H9 (cell line): ENCODE results near the gene PNPLA1. TPM values are rescaled to one million over a fixed set of nuclear protein-coding genes. Genes with fewer than 3 reads are reported as not detected.

ENCODE experiments used
- DNase-seq: peaks from one replicate; pipeline ENCODE4 v3.0.0-alpha.2; 2017
- H2AFZ ChIP-seq: one replicate; pipeline ENCODE4 v1.6.1; 2013; ENCODE audit warnings: mild to moderate bottlenecking, low read length, control low read depth, moderate library complexity
- H2AK5ac ChIP-seq: 2 replicates; pipeline ENCODE4 v1.6.1; 2013; ENCODE audit warnings: low read length, control low read depth, mixed read lengths; ENCODE audit not compliant: insufficient read length
- H2BK120ac ChIP-seq: one replicate; pipeline ENCODE4 v1.6.1; 2013; ENCODE audit warnings: low read depth, mild to moderate bottlenecking, low read length, control low read depth, inconsistent platforms; ENCODE audit not compliant: poor library complexity, severe bottlenecking
- H2BK12ac ChIP-seq: 2 replicates; pipeline ENCODE4 v1.6.1; 2013; ENCODE audit warnings: low read length, control low read depth, mixed read lengths, low read depth; ENCODE audit not compliant: insufficient read length
- H2BK15ac ChIP-seq: 2 replicates; pipeline ENCODE4 v1.6.1; 2013; ENCODE audit warnings: low read depth, low read length, control low read depth
- H2BK20ac ChIP-seq: one replicate; pipeline ENCODE4 v1.6.1; 2013; ENCODE audit warnings: low read depth, mild to moderate bottlenecking, low read length, control low read depth, inconsistent platforms; ENCODE audit not compliant: poor library complexity, severe bottlenecking
- H2BK5ac ChIP-seq: 2 replicates; pipeline ENCODE4 v1.6.1; 2013; ENCODE audit warnings: low read length, control low read depth, mixed read lengths; ENCODE audit not compliant: insufficient read length
- H3K14ac ChIP-seq: 2 replicates; pipeline ENCODE4 v1.6.1; 2013; ENCODE audit warnings: low read length, control low read depth; ENCODE audit not compliant: insufficient read depth
- H3K18ac ChIP-seq: 2 replicates; pipeline ENCODE4 v1.6.1; 2013; ENCODE audit warnings: low read depth, mild to moderate bottlenecking, mixed read lengths, low read length, control low read depth; ENCODE audit not compliant: insufficient read length
- H3K23ac ChIP-seq: 2 replicates; pipeline ENCODE4 v1.6.1; 2013; ENCODE audit warnings: low read length, control low read depth, mixed read lengths, low read depth; ENCODE audit not compliant: insufficient read length
- H3K23me2 ChIP-seq: 2 replicates; pipeline ENCODE4 v1.6.1; 2013; ENCODE audit warnings: low read depth, mild to moderate bottlenecking, mixed read lengths, low read length, control low read depth; ENCODE audit not compliant: insufficient read length, poor library complexity, severe bottlenecking
- H3K27ac ChIP-seq: 2 replicates; pipeline ENCODE4 v1.5.1; 2013; ENCODE audit warnings: low read length, control low read depth, mixed read lengths, low read depth; ENCODE audit not compliant: insufficient read length
- H3K27me3 ChIP-seq: 2 replicates; pipeline ENCODE4 v1.6.1; 2013; ENCODE audit warnings: low read length, control low read depth, inconsistent platforms; ENCODE audit not compliant: insufficient read depth
- H3K4ac ChIP-seq: 2 replicates; pipeline ENCODE4 v1.6.1; 2013; ENCODE audit warnings: low read depth, mild to moderate bottlenecking, control low read depth, inconsistent platforms, low read length, moderate library complexity
- H3K4me1 ChIP-seq: 2 replicates; pipeline ENCODE4 v1.6.1; 2013; ENCODE audit warnings: low read length, control low read depth, inconsistent platforms; ENCODE audit not compliant: insufficient read depth
- H3K4me2 ChIP-seq: 2 replicates; pipeline ENCODE4 v1.6.1; 2013; ENCODE audit warnings: low read length, control low read depth, mixed read lengths; ENCODE audit not compliant: insufficient read length, insufficient read depth
- H3K56ac ChIP-seq: 2 replicates; pipeline ENCODE4 v1.6.1; 2013; ENCODE audit warnings: low read depth, mild to moderate bottlenecking, mixed read lengths, low read length, control low read depth; ENCODE audit not compliant: insufficient read length
- H3K79me1 ChIP-seq: 2 replicates; pipeline ENCODE4 v1.6.1; 2013; ENCODE audit warnings: low read depth, mild to moderate bottlenecking, moderate library complexity, low read length, control low read depth, inconsistent platforms; ENCODE audit not compliant: insufficient read depth, poor library complexity, severe bottlenecking
- H3K79me2 ChIP-seq: 2 replicates; pipeline ENCODE4 v1.6.1; 2013; ENCODE audit warnings: low read length, control low read depth, inconsistent platforms; ENCODE audit not compliant: insufficient read depth
- H3K9ac ChIP-seq: 2 replicates; pipeline ENCODE4 v1.6.1; 2013; ENCODE audit warnings: low read length, control low read depth, mixed read lengths; ENCODE audit not compliant: insufficient read length; ENCODE audit errors: extremely low read depth
- H3K9me3 ChIP-seq: one replicate; pipeline ENCODE4 v1.6.1; 2013; ENCODE audit warnings: low read depth, low read length, inconsistent platforms; ENCODE audit not compliant: control insufficient read depth
- H3T11ph ChIP-seq: one replicate; pipeline ENCODE4 v1.6.1; 2013; ENCODE audit warnings: mild to moderate bottlenecking, low read length, control low read depth, inconsistent platforms
- H4K20me1 ChIP-seq: one replicate; pipeline ENCODE4 v1.6.1; 2013; ENCODE audit not compliant: control insufficient read depth, insufficient read length, insufficient read depth
- H4K5ac ChIP-seq: 2 replicates; pipeline ENCODE4 v1.6.1; 2013; ENCODE audit warnings: low read depth, mild to moderate bottlenecking, mixed read lengths, low read length, control low read depth; ENCODE audit not compliant: insufficient read length
- H4K8ac ChIP-seq: replicated peaks from 2 replicates; pipeline ENCODE4 v1.6.1; 2013; ENCODE audit warnings: low read length, control low read depth, mixed read lengths, low read depth; ENCODE audit not compliant: insufficient read length
- H4K91ac ChIP-seq: 2 replicates; pipeline ENCODE4 v1.6.1; 2013; ENCODE audit warnings: low read depth, mild to moderate bottlenecking, moderate library complexity, mixed read lengths, low read length, control low read depth; ENCODE audit not compliant: insufficient read length
- H3K27ac Mint-ChIP-seq, 3 experiments: 2 replicates in 2 of 3; 3 replicates in 1 of 3; pipeline ENCODE4 v1.8.0; 2020 to 2021; ENCODE audit warnings: mixed read lengths in 3 of 3, mild to moderate bottlenecking in 1 of 3, moderate library complexity in 1 of 3
- H3K27me3 Mint-ChIP-seq: 2 replicates; pipeline ENCODE4 v1.8.0; 2021; ENCODE audit warnings: low read depth, mild to moderate bottlenecking, moderate library complexity, mixed read lengths
- H3K36me3 Mint-ChIP-seq, 3 experiments: 2 replicates in 2 of 3; 3 replicates in 1 of 3; pipeline ENCODE4 v1.8.0; 2020 to 2021; ENCODE audit warnings: low read depth in 3 of 3, mixed read lengths in 3 of 3; ENCODE audit not compliant: insufficient read depth in 1 of 3
- H3K4me1 Mint-ChIP-seq, 2 experiments: 2 replicates each; pipeline ENCODE4 v1.8.0; 2020; ENCODE audit warnings: mixed read lengths in 2 of 2
- H3K4me3 Mint-ChIP-seq, 2 experiments: 2 replicates in 1 of 2; 3 replicates in 1 of 2; pipeline ENCODE4 v1.8.0; 2020 to 2021; ENCODE audit warnings: mild to moderate bottlenecking in 2 of 2, mixed read lengths in 2 of 2, moderate library complexity in 1 of 2
- H3K9me3 Mint-ChIP-seq, 2 experiments: 2 replicates in 1 of 2; 3 replicates in 1 of 2; pipeline ENCODE4 v1.8.0; 2020; ENCODE audit warnings: mild to moderate bottlenecking in 2 of 2, mixed read lengths in 2 of 2, moderate library complexity in 1 of 2
- WGBS: extraction: QIAGEN DNeasy Blood & Tissue Kit; methylation state at CpG from one replicate; pipeline ENCODE4 v1.1.7; 2013; ENCODE audit warnings: missing lambda C conversion rate, low lambda C conversion rate, mixed read lengths; ENCODE audit not compliant: insufficient read length; ENCODE audit errors: extremely low coverage; 5-methylcytosine and 5-hydroxymethylcytosine counted together
- total RNA-seq: library from RNA; stranded (reverse); gene quantifications from 2 replicates; pipeline ENCODE4 v1.2.1, GENCODE V29; 2021
- TF ChIP-seq, protein P1 (sequence below): fragments of 200-600 bp; sonication (generic); conservative IDR thresholded peaks from 3 replicates; pipeline ENCODE4 v1.8.0; 2021; ENCODE audit warnings: antibody characterized with exemption, mild to moderate bottlenecking

The PNPLA1 gene
- total RNA-seq, 1 experiment from 2014 or later, result 0.09 TPM

DNA sequence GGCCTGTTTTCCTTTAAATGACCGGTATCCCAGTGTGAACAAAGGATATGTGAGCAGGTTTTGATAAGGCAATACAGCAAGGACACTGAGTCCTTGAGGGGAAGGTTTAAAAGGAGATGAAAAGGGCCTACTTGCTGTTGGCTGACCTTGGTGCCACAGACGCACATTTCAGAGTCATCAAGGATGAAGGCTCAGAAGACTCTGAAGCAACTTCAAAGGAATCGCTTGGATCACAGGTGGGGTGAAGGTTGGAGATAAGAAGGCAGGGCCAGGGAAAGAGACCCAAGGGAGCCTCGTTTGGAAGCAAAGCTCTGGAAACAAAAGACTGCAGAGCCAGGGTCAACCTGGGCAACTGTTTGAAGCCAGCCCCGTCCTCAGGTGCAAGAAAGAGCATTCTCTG is 30.1 kb upstream of the PNPLA1 start:
- Histone ChIP-seq H3K9me3 (no peaks in the 10 kb centered on the region), H3K79me2 (no peaks in the 10 kb centered on the region), H4K20me1 (no peaks in the 10 kb centered on the region), H2BK20ac (no peak overlapping the region), H3K79me1 (no peaks in the 10 kb centered on the region), H2BK5ac (no peak overlapping the region), H2BK15ac (no peak overlapping the region), H3K27ac (no peak overlapping the region), H3T11ph (no peak overlapping the region), H3K23me2 (no peaks in the 10 kb centered on the region), H2BK12ac (no peak overlapping the region), H2AFZ (no peak overlapping the region), H3K4me1 (peaks cover 7% of the 10 kb centered on the region; the same call in 1 of the 2 replicates), H3K4me2 (no peak overlapping the region), H4K5ac (no peak overlapping the region), H3K56ac (no peak overlapping the region), H3K4ac (no peak overlapping the region), H3K18ac (no peak overlapping the region), H4K8ac (no peak overlapping the region), H2AK5ac (no peak overlapping the region), H3K23ac (no peak overlapping the region), H3K27me3 (no peaks in the 10 kb centered on the region), H2BK120ac (no peak overlapping the region), H3K14ac (no peak overlapping the region), H4K91ac (no peak overlapping the region), H3K9ac (no peak overlapping the region)
- H3K4me1 Mint-ChIP-seq, result peaks cover 22 to 34% of the 10 kb centered on the region in 2 experiments
- DNase-seq, result no peak
- H3K27ac Mint-ChIP-seq, result no peak overlapping the region; a peak in 1 of 7 replicates
- no peak overlapping the region for H3K4me3 Mint-ChIP-seq
- H3K27me3 Mint-ChIP-seq, result no peaks in the 10 kb centered on the region; the same call in none of the 2 replicates
- TF ChIP-seq, protein P1, sequence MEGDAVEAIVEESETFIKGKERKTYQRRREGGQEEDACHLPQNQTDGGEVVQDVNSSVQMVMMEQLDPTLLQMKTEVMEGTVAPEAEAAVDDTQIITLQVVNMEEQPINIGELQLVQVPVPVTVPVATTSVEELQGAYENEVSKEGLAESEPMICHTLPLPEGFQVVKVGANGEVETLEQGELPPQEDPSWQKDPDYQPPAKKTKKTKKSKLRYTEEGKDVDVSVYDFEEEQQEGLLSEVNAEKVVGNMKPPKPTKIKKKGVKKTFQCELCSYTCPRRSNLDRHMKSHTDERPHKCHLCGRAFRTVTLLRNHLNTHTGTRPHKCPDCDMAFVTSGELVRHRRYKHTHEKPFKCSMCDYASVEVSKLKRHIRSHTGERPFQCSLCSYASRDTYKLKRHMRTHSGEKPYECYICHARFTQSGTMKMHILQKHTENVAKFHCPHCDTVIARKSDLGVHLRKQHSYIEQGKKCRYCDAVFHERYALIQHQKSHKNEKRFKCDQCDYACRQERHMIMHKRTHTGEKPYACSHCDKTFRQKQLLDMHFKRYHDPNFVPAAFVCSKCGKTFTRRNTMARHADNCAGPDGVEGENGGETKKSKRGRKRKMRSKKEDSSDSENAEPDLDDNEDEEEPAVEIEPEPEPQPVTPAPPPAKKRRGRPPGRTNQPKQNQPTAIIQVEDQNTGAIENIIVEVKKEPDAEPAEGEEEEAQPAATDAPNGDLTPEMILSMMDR, result no peak
- H3K36me3 Mint-ChIP-seq, result no peaks in the 10 kb centered on the region; a peak in 1 of 7 replicates
- H3K9me3 Mint-ChIP-seq, result no peaks in the 10 kb centered on the region
- no CpG with 5 or more reads among the region's 5 CpGs for WGBS
